ENCODE data around the gene SUGP2. TPM values are rescaled to one million over a fixed set of nuclear protein-coding genes. Genes with fewer than 3 reads are reported as not detected.

The SUGP2 gene
- total RNA-seq, 1 donor from 2014 or later = 123 TPM

DNA sequence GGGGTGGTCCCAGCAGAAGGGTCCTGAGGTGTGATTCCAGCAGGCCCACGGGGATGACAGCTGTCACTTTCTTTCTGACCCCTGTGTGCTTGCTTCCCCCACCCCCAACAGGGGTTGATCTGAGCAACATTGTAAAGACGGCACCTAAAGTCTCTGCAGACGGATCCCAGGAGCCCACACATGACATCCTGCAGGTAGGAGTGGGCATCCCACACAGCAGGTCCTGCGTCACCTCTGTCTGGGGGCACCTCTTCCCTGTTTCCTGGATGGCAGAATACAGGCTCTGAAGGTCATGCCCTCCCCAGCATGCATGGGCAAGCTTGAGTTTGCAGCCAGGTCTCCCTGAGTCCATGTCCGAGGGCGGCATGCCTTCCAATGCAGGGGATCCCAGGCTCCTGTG is 10.6 kb upstream of the SUGP2 start:
- Histone ChIP-seq H2AFZ (replicated peaks) (no peak overlapping the region), H3K36me3 (no peaks in the 10 kb centered on the region), H3K4me2 (no peak overlapping the region), H3K79me2 (ENCODE audit: low read depth) (peaks cover 29% of the 10 kb centered on the region), H4K20me1 (ENCODE audit: low read depth) (peaks cover 9% of the 10 kb centered on the region), H3K9me3 (ENCODE audit: low read depth) (no peaks in the 10 kb centered on the region), H3K27me3 (no peaks in the 10 kb centered on the region), H3K4me1 (no peaks in the 10 kb centered on the region), H3K4me3 (no peak overlapping the region), H3F3A (ENCODE audit: low read depth) (no peaks in the 10 kb centered on the region), H3K27ac (no peak overlapping the region), H3K9ac (no peak overlapping the region)
- DNase-seq (ENCODE audit: low spot score) = no peak
- H3K4me1 Mint-ChIP-seq = no peaks in the 10 kb centered on the region
- TF ChIP-seq EZH2phosphoT487 (IDR thresholded peaks at IDR 0.05) (no peak), EZH2 (IDR thresholded peaks at IDR 0.05) (no peak)
- TF ChIP-seq, protein P1, sequence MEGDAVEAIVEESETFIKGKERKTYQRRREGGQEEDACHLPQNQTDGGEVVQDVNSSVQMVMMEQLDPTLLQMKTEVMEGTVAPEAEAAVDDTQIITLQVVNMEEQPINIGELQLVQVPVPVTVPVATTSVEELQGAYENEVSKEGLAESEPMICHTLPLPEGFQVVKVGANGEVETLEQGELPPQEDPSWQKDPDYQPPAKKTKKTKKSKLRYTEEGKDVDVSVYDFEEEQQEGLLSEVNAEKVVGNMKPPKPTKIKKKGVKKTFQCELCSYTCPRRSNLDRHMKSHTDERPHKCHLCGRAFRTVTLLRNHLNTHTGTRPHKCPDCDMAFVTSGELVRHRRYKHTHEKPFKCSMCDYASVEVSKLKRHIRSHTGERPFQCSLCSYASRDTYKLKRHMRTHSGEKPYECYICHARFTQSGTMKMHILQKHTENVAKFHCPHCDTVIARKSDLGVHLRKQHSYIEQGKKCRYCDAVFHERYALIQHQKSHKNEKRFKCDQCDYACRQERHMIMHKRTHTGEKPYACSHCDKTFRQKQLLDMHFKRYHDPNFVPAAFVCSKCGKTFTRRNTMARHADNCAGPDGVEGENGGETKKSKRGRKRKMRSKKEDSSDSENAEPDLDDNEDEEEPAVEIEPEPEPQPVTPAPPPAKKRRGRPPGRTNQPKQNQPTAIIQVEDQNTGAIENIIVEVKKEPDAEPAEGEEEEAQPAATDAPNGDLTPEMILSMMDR (IDR thresholded peaks at IDR 0.05) = no peak
- peaks cover 21% of the 10 kb centered on the region for H3K36me3 Mint-ChIP-seq
- H3K27me3 Mint-ChIP-seq (ENCODE audit: insufficient read depth, low read depth) = peaks cover 3% of the 10 kb centered on the region
- no peaks in the 10 kb centered on the region for H3K9me3 Mint-ChIP-seq
- H3K27ac Mint-ChIP-seq = no peak overlapping the region
- no peak overlapping the region for H3K4me3 Mint-ChIP-seq

DNA sequence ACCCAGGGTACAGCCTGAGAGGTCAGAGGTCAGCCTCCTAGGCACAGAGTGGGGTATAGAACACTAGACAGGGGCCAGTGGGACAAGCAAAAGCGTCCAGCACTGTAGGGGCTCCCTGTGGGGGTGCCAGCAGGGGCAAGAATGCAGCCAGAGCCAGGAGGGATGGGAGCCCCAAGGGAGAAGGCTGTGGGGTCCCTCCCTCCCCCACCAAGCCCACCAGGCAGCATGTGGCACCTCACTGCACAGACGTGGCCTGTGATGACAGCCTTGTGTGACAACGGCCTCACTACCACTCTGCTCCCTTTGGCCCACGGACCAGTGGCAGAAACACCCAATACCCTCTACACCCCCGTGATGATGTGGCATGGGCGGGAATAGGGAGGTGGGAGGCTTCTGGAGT is 10.2 kb upstream of the SUGP2 start:
- Histone ChIP-seq H3K4me1 (no peaks in the 10 kb centered on the region), H3K4me2 (no peak overlapping the region), H3K27ac (no peak overlapping the region), H4K20me1 (ENCODE audit: low read depth) (peaks cover 9% of the 10 kb centered on the region), H2AFZ (replicated peaks) (no peak overlapping the region), H3K36me3 (no peaks in the 10 kb centered on the region), H3K27me3 (no peaks in the 10 kb centered on the region), H3K4me3 (no peak overlapping the region), H3K9ac (no peak overlapping the region), H3K9me3 (ENCODE audit: low read depth) (no peaks in the 10 kb centered on the region), H3F3A (ENCODE audit: low read depth) (no peaks in the 10 kb centered on the region), H3K79me2 (ENCODE audit: low read depth) (peaks cover 33% of the 10 kb centered on the region)
- TF ChIP-seq EZH2 (IDR thresholded peaks at IDR 0.05) (no peak), EZH2phosphoT487 (IDR thresholded peaks at IDR 0.05) (no peak)
- TF ChIP-seq, protein P1 (IDR thresholded peaks at IDR 0.05) = no peak
- H3K4me1 Mint-ChIP-seq = no peaks in the 10 kb centered on the region
- H3K27ac Mint-ChIP-seq = no peak overlapping the region
- DNase-seq (ENCODE audit: low spot score) = no peak
- H3K36me3 Mint-ChIP-seq = peaks cover 22% of the 10 kb centered on the region
- H3K4me3 Mint-ChIP-seq = no peak overlapping the region
- no peaks in the 10 kb centered on the region for H3K9me3 Mint-ChIP-seq
- peaks cover 3% of the 10 kb centered on the region for H3K27me3 Mint-ChIP-seq (ENCODE audit: insufficient read depth, low read depth)

DNA sequence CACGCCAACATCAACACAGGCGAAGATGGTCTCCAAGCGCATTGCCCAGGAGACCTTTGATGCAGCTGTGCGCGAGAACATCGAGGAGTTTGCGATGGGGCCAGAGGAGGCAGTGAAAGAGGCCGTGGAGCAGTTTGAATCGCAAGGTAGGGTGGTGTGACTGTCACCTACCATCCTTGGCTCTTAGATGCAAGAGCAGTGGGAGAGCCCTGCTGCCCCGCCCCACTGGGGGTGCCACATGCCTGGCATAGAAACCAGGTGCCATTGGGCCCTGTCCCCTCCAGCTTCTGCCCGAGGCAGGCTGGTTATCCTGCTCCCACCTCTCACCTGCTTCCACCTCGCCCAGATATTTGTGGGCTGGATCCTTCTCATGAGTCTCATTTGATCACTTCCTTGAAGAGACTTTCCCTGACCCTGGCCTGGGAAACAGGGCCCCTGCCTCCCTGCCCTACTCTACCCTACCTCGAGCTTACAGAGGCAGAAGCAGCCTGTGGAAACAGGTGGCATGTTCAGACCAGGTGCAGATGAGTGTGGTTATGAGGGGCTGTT is 9.5 kb upstream of the SUGP2 start:
- no peak overlapping the region for H3K4me3 Mint-ChIP-seq
- H3K4me1 Mint-ChIP-seq = no peaks in the 10 kb centered on the region
- H3K36me3 ChIP-seq = no peaks in the 10 kb centered on the region
- no peak overlapping the region for H3K27ac Mint-ChIP-seq
- H4K20me1 ChIP-seq (ENCODE audit: low read depth) = peaks cover 9% of the 10 kb centered on the region
- peaks cover 40% of the 10 kb centered on the region for H3K79me2 ChIP-seq (ENCODE audit: low read depth)
- H3K9me3 Mint-ChIP-seq = no peaks in the 10 kb centered on the region
- no peak for DNase-seq (ENCODE audit: low spot score)
- no peaks in the 10 kb centered on the region for H3K27me3 ChIP-seq
- H2AFZ ChIP-seq (replicated peaks) = no peak overlapping the region
- H3K4me3 ChIP-seq = no peak overlapping the region
- no peaks in the 10 kb centered on the region for H3F3A ChIP-seq (ENCODE audit: low read depth)
- no peaks in the 10 kb centered on the region for H3K4me1 ChIP-seq
- peaks cover 4% of the 10 kb centered on the region for H3K9me3 ChIP-seq (ENCODE audit: low read depth)
- no peak overlapping the region for H3K27ac ChIP-seq
- no peak overlapping the region for H3K9ac ChIP-seq
- peaks cover 22% of the 10 kb centered on the region for H3K36me3 Mint-ChIP-seq
- no peak overlapping the region for H3K4me2 ChIP-seq
- H3K27me3 Mint-ChIP-seq (ENCODE audit: insufficient read depth, low read depth) = peaks cover 3% of the 10 kb centered on the region
- TF ChIP-seq EZH2 (IDR thresholded peaks at IDR 0.05) (no peak), EZH2phosphoT487 (IDR thresholded peaks at IDR 0.05) (no peak)
- TF ChIP-seq, protein P1 (IDR thresholded peaks at IDR 0.05) = no peak
